HUES6 (cell line): Measurements from ENCODE around the gene MRE11.

Source experiments
- H3K27ac ChIP-seq: 2 replicates; pipeline ENCODE4 v1.7.0; 2013; ENCODE audit warnings: low read depth, mild to moderate bottlenecking, low read length, inconsistent platforms
- H3K27me3 ChIP-seq: 2 replicates; pipeline ENCODE4 v1.6.1; 2013; ENCODE audit warnings: low read length; ENCODE audit not compliant: control insufficient read depth, insufficient read depth
- H3K36me3 ChIP-seq: 2 replicates; pipeline ENCODE4 v1.6.1; 2013; ENCODE audit warnings: low read length; ENCODE audit not compliant: control insufficient read depth, insufficient read depth
- H3K4me1 ChIP-seq: 2 replicates; pipeline ENCODE4 v1.6.1; 2013; ENCODE audit warnings: low read length; ENCODE audit not compliant: control insufficient read depth, insufficient read depth
- H3K4me3 ChIP-seq: 2 replicates; pipeline ENCODE4 v1.5.1; 2013; ENCODE audit warnings: low read depth, low read length
- H3K9ac ChIP-seq: one replicate; pipeline ENCODE4 v1.6.1; 2013; ENCODE audit warnings: mild to moderate bottlenecking, low read length
- H3K9me3 ChIP-seq: 2 replicates; pipeline ENCODE4 v1.6.1; 2013; ENCODE audit warnings: low read depth, low read length; ENCODE audit not compliant: control insufficient read depth, insufficient read depth

The MRE11 gene

DNA sequence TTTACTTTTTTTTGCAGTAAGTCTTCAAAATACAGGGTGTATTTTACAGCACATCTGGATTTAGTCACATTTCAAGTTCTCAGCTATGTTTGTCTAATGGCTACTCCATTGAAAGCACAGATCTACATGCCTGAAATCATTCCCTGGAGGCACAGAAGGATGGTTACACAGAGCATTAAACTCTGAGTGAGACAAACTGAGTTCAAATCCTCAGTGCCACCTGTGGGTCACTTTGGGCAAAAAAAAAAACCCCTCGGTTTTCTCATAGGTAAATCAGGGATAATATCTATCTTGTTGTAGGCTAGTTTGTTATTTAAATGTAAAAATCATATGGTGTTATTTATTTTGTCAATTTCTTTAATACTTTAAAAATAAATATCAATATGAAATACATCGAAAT lies 7.9 kb upstream of the MRE11 start:
- no peak overlapping the region for H3K9ac ChIP-seq
- no peak overlapping the region for H3K27ac ChIP-seq
- no peak overlapping the region for H3K4me3 ChIP-seq
- no peaks in the 10 kb centered on the region for H3K9me3 ChIP-seq
- peaks cover 26% of the 10 kb centered on the region for H3K36me3 ChIP-seq
- no peaks in the 10 kb centered on the region for H3K27me3 ChIP-seq
- no peaks in the 10 kb centered on the region for H3K4me1 ChIP-seq

GRCh38 chr11:94500181-94500580 lies 6.5 kb upstream of the MRE11 start:
- Histone ChIP-seq H3K9ac (no peak overlapping the region), H3K27ac (no peak overlapping the region), H3K36me3 (peaks cover 26% of the 10 kb centered on the region), H3K4me1 (no peaks in the 10 kb centered on the region), H3K4me3 (no peak overlapping the region), H3K27me3 (no peaks in the 10 kb centered on the region), H3K9me3 (no peaks in the 10 kb centered on the region)

- H3K9ac ChIP-seq: peak overlapping the region; percentile 85
- no peaks in the 10 kb centered on the region for H3K4me1 ChIP-seq
- no peaks in the 10 kb centered on the region for H3K9me3 ChIP-seq
- peak overlapping the region; percentile 58; the same call in 1 of the 2 replicates for H3K27ac ChIP-seq
- peaks cover 37% of the 10 kb centered on the region for H3K36me3 ChIP-seq
- H3K27me3 ChIP-seq: no peaks in the 10 kb centered on the region
- peak overlapping the region; percentile 83 for H3K4me3 ChIP-seq
Measured at GRCh38 chr11:94494126-94494680, 559 bp upstream of the MRE11 start.

GRCh38 chr11:94486068-94486467 lies 7.6 kb downstream of the MRE11 start:
- Histone ChIP-seq H3K4me3 (no peak overlapping the region), H3K27me3 (no peaks in the 10 kb centered on the region), H3K27ac (no peak overlapping the region), H3K36me3 (peaks cover 82% of the 10 kb centered on the region), H3K4me1 (no peaks in the 10 kb centered on the region), H3K9ac (no peak overlapping the region), H3K9me3 (no peaks in the 10 kb centered on the region)

GRCh38 chr11:94481342-94481741 lies 12.3 kb downstream of the MRE11 start:
- Histone ChIP-seq H3K4me1 (0 out of 2 replicates have a peak, but pooled peaks cover 3% of the 10 kb centered on the region), H3K4me3 (no peak overlapping the region), H3K9ac (no peak overlapping the region), H3K27me3 (no peaks in the 10 kb centered on the region), H3K9me3 (no peaks in the 10 kb centered on the region), H3K36me3 (peaks cover 65% of the 10 kb centered on the region), H3K27ac (no peak overlapping the region)

GRCh38 chr11:94477624-94478023 lies 16.0 kb downstream of the MRE11 start:
- Histone ChIP-seq H3K36me3 (peaks cover 43% of the 10 kb centered on the region), H3K4me1 (peaks cover 20% of the 10 kb centered on the region), H3K9ac (no peak overlapping the region), H3K9me3 (no peaks in the 10 kb centered on the region), H3K27ac (no peak overlapping the region), H3K4me3 (no peak overlapping the region), H3K27me3 (no peaks in the 10 kb centered on the region)

DNA sequence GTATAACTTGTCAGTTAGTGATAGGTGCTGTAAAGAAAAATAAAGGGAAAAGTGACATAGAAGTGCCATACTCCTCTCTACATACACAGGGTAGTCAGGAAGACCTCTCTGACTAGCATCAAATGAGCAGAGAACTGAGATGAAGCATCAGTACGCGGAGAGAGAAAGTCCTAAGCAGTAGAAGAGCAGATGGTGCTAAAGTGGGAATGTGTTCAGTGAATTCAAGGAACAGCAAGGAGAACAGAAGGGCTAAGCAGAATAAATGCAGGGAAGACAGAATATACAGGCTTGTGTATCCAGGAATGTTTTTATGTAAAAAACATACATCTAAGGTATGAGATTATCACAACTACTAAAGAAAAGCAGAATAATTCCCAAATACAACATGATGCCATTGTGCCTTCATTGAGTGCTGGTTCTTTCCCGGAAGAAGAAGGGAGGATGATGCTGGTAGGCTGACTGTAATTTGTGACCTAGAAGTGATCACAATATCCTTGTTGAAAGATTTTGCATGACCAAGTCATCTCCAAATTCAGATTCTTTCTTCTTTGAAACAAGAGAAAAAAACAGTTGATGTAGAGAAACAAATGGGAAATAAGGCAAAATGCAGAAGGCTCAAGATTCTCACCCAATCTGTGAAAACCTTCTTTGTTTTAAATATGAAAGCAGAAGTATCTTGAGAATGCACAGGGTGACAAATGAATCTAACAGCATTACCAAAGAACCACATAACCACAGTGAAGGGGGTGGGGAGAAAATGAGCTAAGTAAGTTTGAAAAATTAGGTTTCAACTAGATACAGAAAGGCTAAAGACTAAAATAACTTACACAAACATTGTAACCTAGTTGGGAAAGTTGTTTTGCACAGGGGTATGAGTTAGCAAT lies 20.5 kb downstream of the MRE11 start:
- H3K27me3 ChIP-seq: no peaks in the 10 kb centered on the region
- no peak overlapping the region for H3K9ac ChIP-seq
- peak overlapping the region; percentile 5; the same call in 1 of the 2 replicates for H3K4me3 ChIP-seq
- H3K9me3 ChIP-seq: no peaks in the 10 kb centered on the region
- peaks cover 21% of the 10 kb centered on the region for H3K4me1 ChIP-seq
- peak overlapping the region; percentile 34; the same call in 1 of the 2 replicates for H3K27ac ChIP-seq
- peaks cover 46% of the 10 kb centered on the region for H3K36me3 ChIP-seq

DNA sequence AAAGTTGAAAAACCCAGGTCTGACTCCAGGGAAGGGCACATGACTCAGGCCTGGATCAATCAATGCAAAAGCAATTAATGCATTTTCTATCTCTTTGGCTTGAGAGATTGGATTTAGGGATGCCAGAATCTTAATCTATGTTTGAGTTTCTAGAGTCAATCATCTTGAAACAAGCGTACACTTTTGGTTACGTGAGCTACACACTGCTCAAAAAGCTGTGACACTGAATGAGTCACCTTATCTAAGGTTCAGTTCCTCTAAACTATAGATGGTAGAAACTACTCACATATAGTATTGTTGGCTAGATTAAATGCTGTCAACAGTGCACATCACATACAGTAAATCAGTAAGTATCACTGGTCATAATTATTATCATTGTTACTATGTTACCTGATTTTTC lies 24.2 kb downstream of the MRE11 start:
- Histone ChIP-seq H3K9ac (no peak overlapping the region), H3K4me1 (peaks cover 18% of the 10 kb centered on the region), H3K9me3 (no peaks in the 10 kb centered on the region), H3K27ac (no peak overlapping the region), H3K27me3 (no peaks in the 10 kb centered on the region), H3K36me3 (peaks cover 53% of the 10 kb centered on the region), H3K4me3 (no peak overlapping the region)

- Histone ChIP-seq H3K36me3 (peaks cover 35% of the 10 kb centered on the region), H3K9me3 (no peaks in the 10 kb centered on the region), H3K4me1 (0 out of 2 replicates have a peak, but pooled peaks cover 4% of the 10 kb centered on the region), H3K27me3 (no peaks in the 10 kb centered on the region), H3K4me3 (no peak overlapping the region), H3K27ac (no peak overlapping the region), H3K9ac (no peak overlapping the region)
Measured at GRCh38 chr11:94459576-94459975, 34.1 kb downstream of the MRE11 start.

GRCh38 chr11:94457118-94458029 lies 36.3 kb downstream of the MRE11 start:
- no peak overlapping the region for H3K9ac ChIP-seq
- peaks cover 4% of the 10 kb centered on the region; the same call in 1 of the 2 replicates for H3K9me3 ChIP-seq
- no peak overlapping the region for H3K4me3 ChIP-seq
- H3K27me3 ChIP-seq: no peaks in the 10 kb centered on the region
- H3K36me3 ChIP-seq: peaks cover 35% of the 10 kb centered on the region
- H3K27ac ChIP-seq: no peak overlapping the region
- 0 out of 2 replicates have a peak, but pooled peaks cover 4% of the 10 kb centered on the region for H3K4me1 ChIP-seq
